Measurements from ENCODE around the gene LMX1A. TPM values are rescaled to one million over a fixed set of nuclear protein-coding genes. Genes with fewer than 3 reads are reported as not detected.

LMX1A gene
- polyA plus RNA-seq, 1 donor = 1.3 TPM

DNA sequence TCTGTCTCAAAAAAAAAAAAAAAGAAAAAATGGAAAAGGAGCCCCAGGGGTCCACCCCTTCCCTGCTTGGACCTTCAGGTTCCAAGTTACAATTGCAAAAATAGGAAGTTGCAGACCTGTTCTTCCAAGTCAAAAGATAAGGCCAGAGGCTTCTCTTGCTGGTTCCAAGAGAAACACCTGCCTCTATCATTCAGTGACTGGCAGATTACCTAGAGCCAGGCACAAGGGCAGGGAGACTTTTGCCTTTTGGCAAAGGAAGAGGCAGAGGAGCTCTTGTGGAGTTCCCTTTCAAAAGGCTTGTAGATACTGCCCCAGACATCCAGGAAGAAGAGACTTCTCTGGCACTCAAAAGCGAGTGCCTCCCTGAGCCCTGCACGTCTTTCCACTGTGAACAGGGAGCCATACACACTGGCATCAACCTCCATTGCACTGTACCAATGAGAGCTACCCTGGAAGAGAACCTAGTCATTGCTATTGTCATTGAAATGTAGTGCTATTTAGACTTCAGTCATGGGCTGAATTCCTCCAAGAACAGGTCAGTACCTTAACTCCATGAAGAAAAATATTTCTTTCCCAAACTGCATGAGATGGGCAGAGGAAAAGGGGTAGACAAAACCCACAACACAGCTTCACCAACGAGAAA lies 91.2 kb downstream of the LMX1A start:
- DNase-seq (ENCODE audit: low read depth) = no peak

- DNase-seq (ENCODE audit: low read depth) = peak; percentile 22
Measured at GRCh38 chr1:165259706-165260428, 96.6 kb downstream of the LMX1A start.

DNA sequence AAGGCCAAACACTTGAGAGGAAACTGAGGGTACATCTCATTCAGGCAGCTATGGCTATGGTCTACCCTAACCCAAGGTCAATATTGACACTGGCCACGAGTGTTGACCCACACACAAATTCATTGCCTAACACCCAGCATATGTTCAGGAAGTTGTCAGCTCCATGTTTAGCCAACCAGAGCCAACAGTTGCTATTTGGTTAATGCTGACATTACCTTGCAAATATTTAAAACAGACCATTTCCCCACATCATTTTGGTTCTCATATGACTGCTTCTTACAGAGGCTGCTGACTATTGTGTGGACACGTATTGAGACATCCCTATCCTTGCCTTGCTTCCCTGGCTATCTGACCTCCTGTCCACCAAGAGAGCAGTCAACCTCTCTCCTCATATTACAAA lies 97.3 kb downstream of the LMX1A start:
- no peak for DNase-seq (ENCODE audit: low read depth)

GRCh38 chr1:165257969-165258459 lies 98.5 kb downstream of the LMX1A start:
- DNase-seq (ENCODE audit: low read depth) = peak; percentile 19

GRCh38 chr1:165254896-165255625 lies 101.5 kb downstream of the LMX1A start:
- no peak for DNase-seq (ENCODE audit: low read depth)

- DNase-seq (ENCODE audit: low read depth) = no peak
Measured at GRCh38 chr1:165254376-165254775, 102.1 kb downstream of the LMX1A start.

- DNase-seq (ENCODE audit: low read depth) = no peak
Measured at GRCh38 chr1:165253818-165254254, 102.7 kb downstream of the LMX1A start.

- no peak for DNase-seq (ENCODE audit: low read depth)
Measured at GRCh38 chr1:165248969-165249571, 107.4 kb downstream of the LMX1A start.

- DNase-seq (ENCODE audit: low read depth) = no peak
Measured at GRCh38 chr1:165241952-165242351, 114.6 kb downstream of the LMX1A start.

GRCh38 chr1:165241321-165241720 lies 115.2 kb downstream of the LMX1A start:
- DNase-seq (ENCODE audit: low read depth) = no peak

GRCh38 chr1:165240492-165240891 lies 116.0 kb downstream of the LMX1A start:
- DNase-seq (ENCODE audit: low read depth) = no peak

- DNase-seq (ENCODE audit: low read depth) = no peak
Measured at GRCh38 chr1:165239873-165240272, 116.6 kb downstream of the LMX1A start.

DNA sequence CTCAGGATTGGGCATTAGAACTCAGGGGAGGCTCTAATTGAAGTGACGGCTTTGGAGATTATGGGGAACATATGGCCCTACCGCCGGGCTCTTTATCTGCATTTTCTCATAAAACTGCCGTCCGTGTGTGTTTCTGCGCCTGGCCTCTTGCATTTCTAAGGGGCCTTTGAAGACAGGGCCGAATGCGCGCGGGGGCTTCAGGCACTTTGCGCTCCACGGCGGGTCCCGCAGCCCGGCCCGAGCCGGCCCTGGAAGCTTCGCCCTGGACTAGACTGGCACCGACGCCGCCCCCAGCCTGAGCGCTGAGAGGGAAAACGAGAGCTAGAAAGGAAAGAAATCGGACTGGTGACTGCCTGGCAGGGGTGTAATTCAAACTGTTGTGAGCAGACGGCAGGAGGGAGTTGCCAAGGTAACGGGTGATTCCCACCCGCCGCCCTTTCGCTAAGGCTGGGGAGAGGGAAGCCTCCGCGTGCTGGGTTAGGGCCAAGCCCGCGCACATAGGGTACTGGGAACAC lies 120.7 kb downstream of the LMX1A start:
- DNase-seq (ENCODE audit: low read depth) = no peak

DNA sequence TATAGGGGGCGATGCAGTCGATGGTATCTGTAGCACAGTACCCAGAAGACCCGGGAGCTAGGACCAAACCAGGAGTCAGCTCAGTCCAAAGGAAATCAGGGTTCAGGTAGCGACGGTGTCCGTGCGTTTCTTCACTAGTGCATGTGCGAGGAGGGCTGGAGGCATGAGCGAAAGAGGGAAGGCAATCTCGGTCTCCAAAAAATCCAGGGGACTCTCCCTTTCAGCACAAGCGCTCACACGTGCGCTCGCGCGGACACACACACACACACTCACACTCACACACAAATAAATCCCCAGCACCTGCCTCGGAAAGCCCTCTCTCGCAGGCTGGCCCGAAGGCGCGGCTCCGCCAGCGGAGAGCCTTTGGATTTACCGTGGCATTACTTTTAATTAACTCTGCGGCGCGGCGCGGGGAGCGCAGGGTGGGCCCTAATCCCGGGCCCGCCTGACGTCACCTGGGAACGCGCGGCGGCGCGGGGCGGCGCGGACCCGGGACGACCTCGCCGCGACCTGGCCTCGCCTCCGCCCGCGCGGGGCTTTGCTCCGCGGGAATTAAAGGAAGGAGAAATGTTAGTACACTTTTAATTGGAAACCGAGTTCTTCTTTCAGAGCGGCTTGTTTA lies 121.2 kb downstream of the LMX1A start:
- DNase-seq (ENCODE audit: low read depth) = no peak

DNA sequence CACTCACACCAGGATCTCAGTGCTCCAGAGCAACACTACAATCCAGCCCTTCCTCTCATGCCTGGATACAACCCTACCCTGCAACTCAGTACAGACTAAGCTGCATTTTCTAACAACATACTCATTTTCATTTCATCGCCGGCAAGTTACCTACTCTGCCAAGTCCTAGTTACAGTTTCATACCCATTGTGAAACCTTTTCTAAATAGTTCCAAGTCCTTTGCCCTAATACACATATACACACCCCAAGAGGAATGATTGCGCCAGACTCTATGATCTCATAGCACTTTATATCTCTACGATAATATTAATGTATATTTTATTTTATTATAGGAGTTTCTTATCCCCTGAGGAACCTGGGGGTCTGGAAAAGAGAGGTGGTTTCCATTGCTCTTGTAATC lies 122.4 kb downstream of the LMX1A start:
- DNase-seq (ENCODE audit: low read depth) = no peak

- DNase-seq (ENCODE audit: low read depth) = no peak
Measured at GRCh38 chr1:165228676-165229075, 127.8 kb downstream of the LMX1A start.

DNA sequence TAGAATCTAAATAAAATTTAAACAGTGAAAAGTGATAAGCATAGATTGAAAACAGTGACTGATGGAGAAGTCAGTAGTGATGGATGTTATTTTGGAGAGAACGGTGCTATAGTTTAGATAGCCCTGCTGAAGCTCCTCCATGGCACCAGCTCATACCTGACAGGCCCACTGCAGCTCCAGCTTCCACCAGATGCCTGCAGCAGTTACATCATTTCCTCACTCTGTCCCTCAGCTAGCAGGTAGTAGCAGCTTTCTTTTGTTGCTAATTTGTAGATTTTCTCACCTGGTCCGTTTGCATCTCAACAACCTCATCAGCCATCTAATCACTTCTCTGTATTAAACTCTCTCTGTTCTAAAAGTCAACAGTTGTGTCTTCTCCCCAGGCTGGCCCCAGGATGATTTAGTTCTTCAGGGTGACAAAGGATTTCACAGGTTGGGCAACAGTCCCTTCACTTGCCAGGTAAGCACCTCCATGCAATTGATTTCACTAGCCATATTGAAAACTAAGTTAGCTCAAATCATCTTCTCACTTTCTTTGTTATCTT lies 128.3 kb downstream of the LMX1A start:
- DNase-seq (ENCODE audit: low read depth) = no peak

DNA sequence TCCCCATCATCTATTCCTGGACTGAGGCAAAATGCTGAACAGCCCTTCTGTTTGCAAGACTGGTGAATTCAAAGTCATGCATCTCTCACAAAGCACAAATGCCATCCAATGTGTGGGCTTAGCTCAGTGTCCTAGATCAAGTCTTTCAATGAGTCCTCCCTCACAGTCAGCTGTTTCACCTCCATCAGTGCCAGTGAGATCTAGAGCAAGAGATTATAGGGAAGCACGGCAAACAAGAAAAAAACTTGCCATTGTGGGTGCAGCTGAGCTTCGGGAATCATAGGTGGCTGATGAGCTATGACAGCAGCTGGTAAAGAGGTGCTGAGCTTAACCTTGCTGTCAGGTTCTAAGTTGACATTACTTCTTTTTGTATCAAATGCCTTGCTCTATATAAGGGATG lies 130.2 kb downstream of the LMX1A start:
- DNase-seq (ENCODE audit: low read depth) = no peak

- DNase-seq (ENCODE audit: low read depth) = no peak
Measured at GRCh38 chr1:165225650-165226049, 130.9 kb downstream of the LMX1A start.

- DNase-seq (ENCODE audit: low read depth) = no peak
Measured at GRCh38 chr1:165225062-165225461, 131.5 kb downstream of the LMX1A start.

- DNase-seq (ENCODE audit: low read depth) = no peak
Measured at GRCh38 chr1:165224504-165224903, 132.0 kb downstream of the LMX1A start.

All from forelimb muscle (tissue), 1 donor.